Mucosa of descending colon (tissue), 3 donors: Measurements from ENCODE around the gene PIK3CG. TPM values are rescaled to one million over a fixed set of nuclear protein-coding genes. Genes with fewer than 3 reads are reported as not detected.
"Not testable (repeated sequence)": the region's sequence is repeated elsewhere in the genome, so short reads cannot be mapped to it uniquely, and the experiment has no call there.

Experiments used
- ATAC-seq: fragments of 200-7000 bp; cut with Tn5 transposase; one replicate; pipeline ENCODE4 v1.9.1; 2020; ENCODE audit warnings: mild to moderate bottlenecking, moderate library complexity
- DNase-seq, 3 donors: peaks; one replicate each; pipeline ENCODE4 v3.0.0-alpha.2; 2020
- H3K36me3 ChIP-seq: fragments of 200-600 bp; one replicate; pipeline ENCODE4 v1.8.0; 2021; ENCODE audit warnings: low read depth, mild to moderate bottlenecking
- H3K4me1 ChIP-seq: fragments of 200-600 bp; one replicate; pipeline ENCODE4 v1.8.0; 2021; ENCODE audit warnings: low read depth, mild to moderate bottlenecking
- H3K4me3 ChIP-seq: fragments of 200-600 bp; one replicate; pipeline ENCODE4 v1.8.0; 2021; ENCODE audit warnings: mild to moderate bottlenecking
- H3K9me3 ChIP-seq: fragments of 200-600 bp; one replicate; pipeline ENCODE4 v1.8.0; 2021; ENCODE audit warnings: mild to moderate bottlenecking
- intact Hi-C, 2 donors: fragments of 100-400 bp; cut with DNase I in 1 of 2; cut with micrococcal nuclease in 1 of 2; formaldehyde crosslinking; loops; one replicate each; pipeline versions ENCODE4 v1.11.0 to v1.11.1; 2022; cut with DNase I, micrococcal nuclease
- total RNA-seq, 3 donors: library from RNA; stranded (reverse); fragmentation: NEBNext Ultra II Directional in 2 of 3; extraction: Animal tissue kit (Norgen Biotek cat#: 25700) in 2 of 3; gene quantifications; one replicate each; pipeline versions ENCODE4 v1.2.1 to v1.2.4, GENCODE V29; 2021 to 2023
- TF ChIP-seq, protein P1 (sequence below): fragments of 200-600 bp; IDR thresholded peaks from one replicate; pipeline ENCODE4 v1.8.0; 2022; ENCODE audit warnings: antibody characterized with exemption, mild to moderate bottlenecking
- donor health status: DM: no; HTN: no; CAD: no; lungs with moderate emphysema.
- donor health status: DM: no; HTN: no; CAD: no.
- donor health status: DM: no; HTN: yes; CAD: no.

Gene PIK3CG
- total RNA-seq, 3 donors from 2014 or later: 3.1 to 7.1 (median 5.5) TPM

DNA sequence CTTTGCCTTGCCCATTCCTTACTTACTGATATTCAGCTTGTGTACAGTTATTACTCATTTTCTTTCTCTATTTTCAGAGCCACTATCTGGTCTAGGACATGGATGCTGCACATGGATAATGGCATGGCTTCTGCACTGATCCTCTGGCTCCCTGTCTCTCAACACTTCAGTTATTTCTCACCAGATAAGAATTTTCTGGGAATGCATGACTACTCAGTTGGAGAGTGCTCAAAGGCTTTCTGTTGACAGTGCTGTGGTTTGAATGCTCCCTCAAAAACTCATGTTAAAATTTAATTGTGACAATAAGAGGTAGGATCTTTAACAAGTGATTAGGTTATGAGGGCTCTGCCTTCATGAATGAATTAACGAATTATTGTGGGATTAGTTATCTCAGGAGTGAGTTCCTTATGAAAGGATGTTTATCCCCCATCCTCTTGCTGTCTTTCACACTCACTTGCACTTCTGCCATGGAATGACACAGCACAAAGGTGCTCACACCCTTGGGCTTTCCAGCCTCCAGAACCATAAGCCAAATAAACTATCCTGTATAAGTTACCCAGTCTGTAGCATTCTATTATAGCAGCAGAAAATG is 16.1 kb upstream of the PIK3CG start:
- ATAC-seq: no peak
- Histone ChIP-seq H3K36me3 (no peaks in the 10 kb centered on the region), H3K9me3 (no peaks in the 10 kb centered on the region), H3K4me1 (no peaks in the 10 kb centered on the region), H3K4me3 (no peak overlapping the region)
- no peak for DNase-seq
- intact Hi-C loops: no loop called here
- TF ChIP-seq, protein P1, sequence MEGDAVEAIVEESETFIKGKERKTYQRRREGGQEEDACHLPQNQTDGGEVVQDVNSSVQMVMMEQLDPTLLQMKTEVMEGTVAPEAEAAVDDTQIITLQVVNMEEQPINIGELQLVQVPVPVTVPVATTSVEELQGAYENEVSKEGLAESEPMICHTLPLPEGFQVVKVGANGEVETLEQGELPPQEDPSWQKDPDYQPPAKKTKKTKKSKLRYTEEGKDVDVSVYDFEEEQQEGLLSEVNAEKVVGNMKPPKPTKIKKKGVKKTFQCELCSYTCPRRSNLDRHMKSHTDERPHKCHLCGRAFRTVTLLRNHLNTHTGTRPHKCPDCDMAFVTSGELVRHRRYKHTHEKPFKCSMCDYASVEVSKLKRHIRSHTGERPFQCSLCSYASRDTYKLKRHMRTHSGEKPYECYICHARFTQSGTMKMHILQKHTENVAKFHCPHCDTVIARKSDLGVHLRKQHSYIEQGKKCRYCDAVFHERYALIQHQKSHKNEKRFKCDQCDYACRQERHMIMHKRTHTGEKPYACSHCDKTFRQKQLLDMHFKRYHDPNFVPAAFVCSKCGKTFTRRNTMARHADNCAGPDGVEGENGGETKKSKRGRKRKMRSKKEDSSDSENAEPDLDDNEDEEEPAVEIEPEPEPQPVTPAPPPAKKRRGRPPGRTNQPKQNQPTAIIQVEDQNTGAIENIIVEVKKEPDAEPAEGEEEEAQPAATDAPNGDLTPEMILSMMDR: no peak

DNA sequence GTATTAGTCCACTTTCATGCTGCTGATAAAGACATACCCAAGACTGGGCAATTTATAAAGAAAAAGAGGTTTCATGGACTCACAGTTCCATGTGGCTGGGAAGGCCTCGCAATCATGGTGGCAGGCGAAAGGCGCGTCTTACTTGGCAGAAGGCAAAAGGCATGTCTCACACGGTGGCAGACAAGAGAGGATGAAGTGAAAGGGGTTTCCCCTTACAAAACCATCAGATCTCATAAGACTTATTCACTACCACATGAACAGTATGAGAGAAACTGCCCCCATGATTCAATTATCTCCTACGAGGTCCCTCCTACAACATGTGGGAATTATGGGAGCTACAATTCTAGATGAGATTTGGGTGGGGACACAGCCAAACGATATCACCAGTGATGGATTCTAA is 13.4 kb upstream of the PIK3CG start:
- intact Hi-C loops, ATAC-seq, H3K36me3 ChIP-seq, H3K4me1 ChIP-seq, H3K4me3 ChIP-seq, DNase-seq, H3K9me3 ChIP-seq: not testable (repeated sequence)

- H3K4me1 ChIP-seq: no peaks in the 10 kb centered on the region
- no peak for ATAC-seq
These were observed 11.7 kb upstream of the PIK3CG start for GRCh38 chr7:106853250-106853908.

GRCh38 chr7:106855540-106856132 is 9.4 kb upstream of the PIK3CG start:
- DNase-seq (no peak), ATAC-seq (no peak)
- no peak overlapping the region for H3K4me3 ChIP-seq
- TF ChIP-seq, protein P1: no peak
- intact Hi-C loops: no loop called here
- no peaks in the 10 kb centered on the region for H3K9me3 ChIP-seq
- no peaks in the 10 kb centered on the region for H3K4me1 ChIP-seq
- no peaks in the 10 kb centered on the region for H3K36me3 ChIP-seq

More at GRCh38 chr7:106853250-106853908, 11.7 kb upstream of the PIK3CG start:
- TF ChIP-seq, protein P1: no peak
- intact Hi-C loops: no loop called here
- no peak for DNase-seq
- H3K36me3 ChIP-seq: no peaks in the 10 kb centered on the region
- no peak overlapping the region for H3K4me3 ChIP-seq
- H3K9me3 ChIP-seq: no peaks in the 10 kb centered on the region

DNA sequence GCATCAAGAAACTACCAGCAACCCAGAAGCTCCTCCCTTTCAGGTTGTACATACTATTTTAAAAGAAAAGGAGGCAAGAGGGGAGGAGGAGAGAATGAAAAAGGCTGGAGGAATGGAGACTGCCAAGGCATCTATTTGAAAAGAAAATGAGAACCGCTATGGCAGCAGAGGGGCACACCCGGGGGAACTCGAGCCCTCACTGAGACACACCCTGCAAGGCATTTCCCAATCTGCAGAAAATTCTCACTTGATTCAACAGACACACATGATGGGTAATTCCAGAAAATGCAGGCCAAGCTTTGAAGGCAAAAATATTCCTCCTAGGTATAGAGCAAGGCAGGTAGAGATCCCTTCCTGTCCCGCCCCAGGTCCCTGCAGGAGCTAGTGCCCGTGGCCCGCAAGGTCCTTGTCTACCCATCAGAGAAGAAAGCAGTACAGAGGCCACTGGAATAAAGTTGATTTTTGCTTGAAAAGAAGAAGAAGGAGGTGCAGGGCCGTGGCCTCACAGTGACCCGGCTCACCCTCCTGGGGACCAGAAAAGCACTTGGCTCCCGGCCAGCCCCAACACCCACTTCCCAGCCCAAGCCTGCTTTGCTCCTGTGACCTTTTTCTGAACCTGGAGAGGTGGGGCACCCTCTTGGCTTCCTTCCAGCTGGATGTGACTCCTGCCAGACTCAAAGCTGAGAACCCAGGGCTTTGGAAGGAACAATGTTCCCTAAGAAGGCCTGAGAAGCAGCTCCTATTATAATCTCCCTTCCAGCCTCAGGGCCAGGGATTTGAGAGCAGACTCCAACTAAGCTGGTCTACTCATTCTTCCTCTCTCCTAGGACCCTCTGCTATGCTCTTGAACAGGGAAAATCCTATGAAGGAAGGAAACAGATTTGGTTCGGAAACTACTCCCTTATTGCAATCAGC is 6.2 kb upstream of the PIK3CG start:
- no peaks in the 10 kb centered on the region for H3K4me1 ChIP-seq
- no peaks in the 10 kb centered on the region for H3K36me3 ChIP-seq
- intact Hi-C loops: no loop called here
- TF ChIP-seq, protein P1: no peak
- no peaks in the 10 kb centered on the region for H3K9me3 ChIP-seq
- ATAC-seq (peak; percentile 34), DNase-seq (peak; percentile 54 to 58 (median 56))
- H3K4me3 ChIP-seq: no peak overlapping the region
